Body of pancreas (tissue), 4 donors: ENCODE results near the gene VEGFB. TPM values are rescaled to one million over a fixed set of nuclear protein-coding genes. Genes with fewer than 3 reads are reported as not detected.

Source experiments
- ATAC-seq: fragments of 150-250 bp; one replicate; pipeline ENCODE4 v1.9.1; 2016
- DNase-seq, 4 donors: peaks; one replicate each; pipeline ENCODE4 v3.0.0-alpha.2; 2019
- H3K27ac ChIP-seq, 4 donors: fragments of 200-600 bp; sonication (generic); 1 replicate in 3 of 4; 2 replicates in 1 of 4; pipeline versions ENCODE4 v1.5.1 to v1.6.1; 2016 to 2019; ENCODE audit warnings: mild to moderate bottlenecking in 1 of 4, mixed read lengths in 1 of 4, moderate library complexity in 1 of 4
- H3K27me3 ChIP-seq, 2 donors: fragments of 200-600 bp; sonication (generic); one replicate each; pipeline ENCODE4 v1.6.0; 2016; ENCODE audit warnings: mild to moderate bottlenecking in 1 of 2
- H3K36me3 ChIP-seq, 2 donors: fragments of 200-600 bp; sonication (generic); replicated peaks in 1 of 2; 2 replicates each; pipeline ENCODE4 v1.5.1; 2016; ENCODE audit warnings: low read depth in 2 of 2; ENCODE audit not compliant: insufficient read depth in 1 of 2
- H3K4me1 ChIP-seq: fragments of 200-600 bp; sonication (generic); one replicate; pipeline ENCODE4 v1.6.0; 2016
- H3K4me3 ChIP-seq, 2 donors: fragments of 200-600 bp; sonication (generic); 1 replicate in 1 of 2; 2 replicates in 1 of 2; pipeline ENCODE4 v1.5.1; 2016 to 2019
- H3K9me3 ChIP-seq, 3 donors: fragments of 200-600 bp; sonication (generic); 1 replicate in 2 of 3; 2 replicates in 1 of 3; pipeline ENCODE4 v1.5.1; 2016
- POLR2A ChIP-seq, 3 donors: fragments of 450-650 bp; IDR thresholded peaks; one replicate each; pipeline ENCODE4 v1.6.1; 2016; ENCODE audit warnings: antibody characterized with exemption in 3 of 3, mild to moderate bottlenecking in 2 of 3
- WGBS, 2 donors: methylation state at CpG; one replicate each; pipeline ENCODE4 v1.1.5; 2017; 5-methylcytosine and 5-hydroxymethylcytosine counted together
- intact Hi-C: fragments of 100-400 bp; cut with DNase I; formaldehyde crosslinking; loops from one replicate; pipeline ENCODE4 v1.15.1; 2023
- total RNA-seq, 2 donors: library from RNA; depleted of rRNA; stranded (reverse); fragments of >200 nt; gene quantifications; one replicate each; pipeline ENCODE4 v1.1.0, GENCODE V29; 2016
- TF ChIP-seq, protein P1 (sequence below), 7 experiments: fragments of 450-650 bp in 4 of 7; fragments of 200-600 bp in 3 of 7; sonication (generic) in 3 of 7; IDR thresholded peaks; one replicate each; pipeline ENCODE4 v1.5.1; 2016 to 2019; ENCODE audit warnings: antibody characterized with exemption in 7 of 7

VEGFB gene
- total RNA-seq, 2 donors from 2014 or later, result 32.4 to 108 TPM

DNA sequence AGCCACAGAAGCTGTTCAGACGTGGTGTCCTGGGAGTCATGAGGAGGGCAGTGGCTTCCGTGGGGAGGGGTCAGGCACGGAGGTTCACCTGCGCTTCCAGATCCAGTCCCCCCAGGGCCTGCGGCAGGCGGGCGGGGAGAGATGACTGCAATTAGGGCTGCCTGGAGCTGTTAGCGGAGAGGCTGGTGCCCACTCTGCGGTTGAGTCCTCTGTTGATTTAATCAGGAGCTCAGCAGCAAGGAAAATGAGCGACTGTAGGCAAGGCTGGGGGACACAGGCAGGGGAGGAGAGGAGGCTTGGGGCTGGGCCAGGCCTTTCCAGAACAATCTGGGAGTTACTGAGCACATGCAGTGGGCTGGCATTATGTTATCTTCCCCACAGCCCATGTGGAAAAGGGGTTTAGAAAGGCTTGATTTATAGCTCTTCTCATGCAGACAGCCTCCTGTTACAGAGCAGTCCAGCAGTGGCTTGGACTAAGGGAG is 30.0 kb downstream of the VEGFB start:
- Histone ChIP-seq H3K27ac (no peak overlapping the region), H3K9me3 (no peaks in the 10 kb centered on the region), H3K4me3 (no peak overlapping the region), H3K27me3 (no peaks in the 10 kb centered on the region), H3K36me3 (no peaks in the 10 kb centered on the region), H3K4me1 (peaks cover 18% of the 10 kb centered on the region)
- no peak for TF ChIP-seq POLR2A (IDR thresholded peaks at IDR 0.05)
- TF ChIP-seq, protein P1, sequence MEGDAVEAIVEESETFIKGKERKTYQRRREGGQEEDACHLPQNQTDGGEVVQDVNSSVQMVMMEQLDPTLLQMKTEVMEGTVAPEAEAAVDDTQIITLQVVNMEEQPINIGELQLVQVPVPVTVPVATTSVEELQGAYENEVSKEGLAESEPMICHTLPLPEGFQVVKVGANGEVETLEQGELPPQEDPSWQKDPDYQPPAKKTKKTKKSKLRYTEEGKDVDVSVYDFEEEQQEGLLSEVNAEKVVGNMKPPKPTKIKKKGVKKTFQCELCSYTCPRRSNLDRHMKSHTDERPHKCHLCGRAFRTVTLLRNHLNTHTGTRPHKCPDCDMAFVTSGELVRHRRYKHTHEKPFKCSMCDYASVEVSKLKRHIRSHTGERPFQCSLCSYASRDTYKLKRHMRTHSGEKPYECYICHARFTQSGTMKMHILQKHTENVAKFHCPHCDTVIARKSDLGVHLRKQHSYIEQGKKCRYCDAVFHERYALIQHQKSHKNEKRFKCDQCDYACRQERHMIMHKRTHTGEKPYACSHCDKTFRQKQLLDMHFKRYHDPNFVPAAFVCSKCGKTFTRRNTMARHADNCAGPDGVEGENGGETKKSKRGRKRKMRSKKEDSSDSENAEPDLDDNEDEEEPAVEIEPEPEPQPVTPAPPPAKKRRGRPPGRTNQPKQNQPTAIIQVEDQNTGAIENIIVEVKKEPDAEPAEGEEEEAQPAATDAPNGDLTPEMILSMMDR (IDR thresholded peaks at IDR 0.05), result no peak
- ATAC-seq, result no peak
- no peak for DNase-seq
- intact Hi-C loops, result no loop called here
- 93 to 94% methylated on average over 3 to 10 of the region's 10 CpGs for WGBS, 2 donors

DNA sequence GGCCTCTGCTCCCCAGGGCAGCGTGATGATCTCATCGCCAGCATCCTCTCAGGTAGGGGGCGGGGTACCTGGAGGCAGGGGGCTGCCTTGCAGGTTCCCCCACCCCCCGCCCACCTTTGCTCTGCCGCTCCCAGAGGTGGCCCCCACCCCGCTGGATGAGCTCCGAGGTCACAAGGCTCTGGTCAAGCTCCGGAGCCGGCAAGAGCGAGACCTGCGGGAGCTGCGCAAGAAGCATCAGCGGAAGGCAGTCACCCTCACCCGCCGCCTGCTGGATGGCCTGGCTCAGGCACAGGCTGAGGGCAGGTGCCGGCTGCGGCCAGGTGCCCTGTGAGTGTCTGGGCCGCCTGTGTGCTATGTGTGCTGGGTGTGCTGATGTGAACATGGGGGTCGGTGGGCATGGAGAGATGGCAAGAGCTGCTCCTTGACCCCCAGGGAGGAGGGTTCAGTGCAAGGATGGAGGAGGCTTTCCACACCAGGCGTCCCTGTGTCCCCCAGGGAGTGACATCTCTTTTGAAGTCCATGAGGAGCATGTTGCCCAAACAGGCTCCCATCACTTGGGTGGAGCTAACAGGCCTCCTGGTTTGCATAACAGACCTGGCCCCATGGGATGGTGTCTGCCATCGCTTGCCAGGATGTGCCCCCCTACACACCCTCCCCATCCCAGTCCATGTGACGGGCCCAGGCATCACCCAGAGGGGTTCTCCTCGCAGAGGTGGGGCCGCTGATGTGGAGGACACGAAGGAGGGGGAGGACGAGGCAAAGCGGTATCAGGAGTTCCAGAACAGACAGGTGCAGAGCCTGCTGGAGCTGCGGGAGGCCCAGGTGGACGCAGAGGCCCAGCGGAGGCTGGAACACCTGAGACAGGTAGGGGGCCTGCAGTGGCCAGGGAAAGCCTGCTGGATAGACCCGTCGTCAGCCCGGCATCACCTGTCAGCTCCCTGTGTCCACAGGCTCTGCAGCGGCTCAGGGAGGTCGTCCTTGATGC is 31.1 kb downstream of the VEGFB start:
- Histone ChIP-seq H3K4me3 (no peak overlapping the region), H3K36me3 (no peaks in the 10 kb centered on the region), H3K27ac (no peak overlapping the region), H3K4me1 (peaks cover 18% of the 10 kb centered on the region), H3K27me3 (no peaks in the 10 kb centered on the region), H3K9me3 (no peaks in the 10 kb centered on the region)
- whole genome bisulfite sequencing, 2 donors, result 87 to 93% methylated on average over 18 to 29 of the region's 35 CpGs
- ATAC-seq, result no peak
- DNase-seq, result no peak
- TF ChIP-seq, protein P1 (IDR thresholded peaks at IDR 0.05), result no peak
- TF ChIP-seq POLR2A (IDR thresholded peaks at IDR 0.05), result no peak
- intact Hi-C loops, result no loop called here

DNA sequence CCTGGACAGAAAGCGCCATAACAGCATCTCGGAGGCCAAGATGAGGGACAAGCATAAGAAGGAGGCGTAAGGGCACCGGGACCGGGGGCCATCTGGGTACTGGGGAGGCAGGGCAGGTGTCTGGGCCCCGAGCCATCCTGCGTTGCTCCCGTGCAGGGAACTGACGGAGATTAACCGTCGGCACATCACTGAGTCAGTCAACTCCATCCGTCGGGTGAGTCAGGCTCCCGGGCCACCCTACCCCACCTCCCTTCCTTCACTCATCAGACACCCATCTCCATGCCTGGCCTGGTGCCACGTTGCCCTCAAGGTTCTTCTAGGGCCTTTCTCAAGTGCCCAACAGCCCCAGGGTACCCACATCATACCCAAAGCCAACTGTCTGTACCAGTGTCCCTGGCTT is 32.0 kb downstream of the VEGFB start:
- no peak for DNase-seq
- intact Hi-C loops, result no loop called here
- no peaks in the 10 kb centered on the region for H3K36me3 ChIP-seq

DNA sequence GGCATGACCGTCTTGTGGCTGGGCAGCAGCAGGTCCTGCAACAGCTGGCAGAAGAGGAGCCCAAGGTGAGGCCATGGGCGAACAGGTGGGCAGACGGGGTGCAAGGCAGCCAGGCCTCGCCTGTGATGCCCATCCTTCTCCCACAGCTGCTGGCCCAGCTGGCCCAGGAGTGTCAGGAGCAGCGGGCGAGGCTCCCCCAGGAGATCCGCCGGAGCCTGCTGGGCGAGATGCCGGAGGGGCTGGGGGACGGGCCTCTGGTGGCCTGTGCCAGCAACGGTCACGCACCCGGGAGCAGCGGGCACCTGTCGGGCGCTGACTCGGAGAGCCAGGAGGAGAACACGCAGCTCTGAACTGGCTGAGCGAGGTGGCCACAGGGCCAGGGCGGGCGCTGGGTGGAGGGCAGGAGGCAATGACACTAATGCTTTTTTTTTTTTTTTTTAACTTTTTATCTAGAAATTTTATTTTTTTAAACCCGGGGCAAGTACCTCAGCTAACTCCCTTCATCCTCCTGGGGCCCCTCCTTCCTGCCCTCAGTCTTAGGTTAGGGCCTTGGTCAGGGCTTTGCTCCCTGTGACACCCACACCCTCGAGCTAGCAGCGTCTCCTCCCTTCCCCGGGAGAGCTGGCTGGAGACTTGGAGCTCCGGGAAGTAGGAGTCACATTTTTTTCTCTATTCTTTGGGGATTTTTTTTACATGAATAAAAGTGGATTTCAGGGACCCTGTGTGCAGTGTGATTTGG is 33.0 kb downstream of the VEGFB start:
- Histone ChIP-seq H3K4me1 (peaks cover 28% of the 10 kb centered on the region), H3K27ac (peak overlapping the region in 2 of 4 donors; percentile 95 to 98), H3K4me3 (no peak overlapping the region), H3K36me3 (no peaks in the 10 kb centered on the region), H3K27me3 (no peaks in the 10 kb centered on the region), H3K9me3 (no peaks in the 10 kb centered on the region)
- intact Hi-C loops, result no loop called here
- TF ChIP-seq, protein P1 (IDR thresholded peaks at IDR 0.05), result no peak
- no peak for TF ChIP-seq POLR2A (IDR thresholded peaks at IDR 0.05)
- DNase-seq (no peak), ATAC-seq (no peak)
- WGBS, 2 donors, result 85 to 89% methylated on average over 23 to 25 of the region's 27 CpGs

More for the DNA sequence above, 32.0 kb downstream of the VEGFB start:
- no peak for ATAC-seq
- Histone ChIP-seq H3K27me3 (no peaks in the 10 kb centered on the region), H3K9me3 (no peaks in the 10 kb centered on the region), H3K4me3 (no peak overlapping the region), H3K27ac (no peak overlapping the region), H3K4me1 (peaks cover 18% of the 10 kb centered on the region)
- TF ChIP-seq, protein P1 (IDR thresholded peaks at IDR 0.05), result no peak
- TF ChIP-seq POLR2A (IDR thresholded peaks at IDR 0.05), result no peak
- 72 to 79% methylated on average over 9 to 11 of the region's 15 CpGs for WGBS, 2 donors
